ENCODE data around the gene SLC13A3. TPM values are rescaled to one million over a fixed set of nuclear protein-coding genes. Genes with fewer than 3 reads are reported as not detected.

The SLC13A3 gene
- total RNA-seq, 1 experiment from 2014 or later = 17.5 TPM

- Mint-ChIP-seq H3K36me3 (ENCODE audit: insufficient read depth in 1 of 3, low read depth in 3 of 3) (peaks cover 6 to 16% (median 15%) of the 10 kb centered on the region in 3 experiments), H3K9me3 (peaks cover 9 to 12% of the 10 kb centered on the region in 2 experiments; a peak in 4 of 5 replicates), H3K4me1 (peaks cover 27 to 31% of the 10 kb centered on the region in 2 experiments), H3K4me3 (no peak overlapping the region), H3K27me3 (ENCODE audit: low read depth) (peaks cover 3% of the 10 kb centered on the region; the same call in 1 of the 2 replicates), H3K27ac (peak overlapping the region in 1 of 3 experiments; percentile 58; a peak in 3 of 7 replicates)
- no peak overlapping the region for H4K91ac ChIP-seq (ENCODE audit: insufficient read length, low read depth, low read length)
- H3K23ac ChIP-seq (ENCODE audit: insufficient read length, low read depth, low read length) = no peak overlapping the region
- H2AFZ ChIP-seq (ENCODE audit: low read length) = no peak overlapping the region
- no peak overlapping the region for H2BK12ac ChIP-seq (ENCODE audit: insufficient read length, low read depth, low read length)
- H3K4me2 ChIP-seq (ENCODE audit: insufficient read depth, insufficient read length, low read length) = no peak overlapping the region
- no peak overlapping the region for H2BK5ac ChIP-seq (ENCODE audit: insufficient read length, low read length)
- H3K4me1 ChIP-seq (ENCODE audit: insufficient read depth, low read length) = no peaks in the 10 kb centered on the region; the same call in 1 of the 2 replicates
- no peak overlapping the region for H3K4ac ChIP-seq (ENCODE audit: low read depth, low read length)
- H3K9ac ChIP-seq (ENCODE audit: extremely low read depth, insufficient read length, low read length) = no peak overlapping the region
- H2BK20ac ChIP-seq (ENCODE audit: low read depth, low read length, poor library complexity, severe bottlenecking) = no peak overlapping the region
- no peak overlapping the region for H2AK5ac ChIP-seq (ENCODE audit: insufficient read length, low read length)
- WGBS (ENCODE audit: extremely low coverage, insufficient read length, low lambda C conversion rate) = no CpG with 5 or more reads among the region's 7 CpGs
- H3K56ac ChIP-seq (ENCODE audit: insufficient read length, low read depth, low read length) = no peak overlapping the region
- H3K27ac ChIP-seq (ENCODE audit: insufficient read length, low read depth, low read length) = no peak overlapping the region
- DNase-seq = no peak
- H4K5ac ChIP-seq (ENCODE audit: insufficient read length, low read depth, low read length) = no peak overlapping the region
- H3K23me2 ChIP-seq (ENCODE audit: insufficient read length, low read depth, low read length, poor library complexity, severe bottlenecking) = no peaks in the 10 kb centered on the region
- no peak overlapping the region for H2BK120ac ChIP-seq (ENCODE audit: low read depth, low read length, poor library complexity, severe bottlenecking)
- H3K9me3 ChIP-seq (ENCODE audit: control insufficient read depth, low read depth, low read length) = no peaks in the 10 kb centered on the region
- H3K79me1 ChIP-seq (ENCODE audit: insufficient read depth, low read depth, low read length, poor library complexity, severe bottlenecking) = no peaks in the 10 kb centered on the region
- TF ChIP-seq CTCF (conservative IDR thresholded peaks at IDR 0.05) = no peak
- H2BK15ac ChIP-seq (ENCODE audit: low read depth, low read length) = 0 out of 2 replicates have a peak overlapping the region, but pooled peaks have one; percentile 31
- H3T11ph ChIP-seq (ENCODE audit: low read length) = no peak overlapping the region
- peak overlapping the region; percentile 85 for H3K14ac ChIP-seq (ENCODE audit: insufficient read depth, low read length)
- no peaks in the 10 kb centered on the region for H4K20me1 ChIP-seq (ENCODE audit: control insufficient read depth, insufficient read depth, insufficient read length)
- H3K27me3 ChIP-seq (ENCODE audit: insufficient read depth, low read length) = no peaks in the 10 kb centered on the region
- no peak overlapping the region for H3K18ac ChIP-seq (ENCODE audit: insufficient read length, low read depth, low read length)
- H4K8ac ChIP-seq (replicated peaks; ENCODE audit: insufficient read length, low read depth, low read length) = no peak overlapping the region
- no peaks in the 10 kb centered on the region for H3K79me2 ChIP-seq (ENCODE audit: insufficient read depth, low read length)
These were observed 19.3 kb downstream of the SLC13A3 start for GRCh38 chr20:46631874-46632446.

All from H9 (cell line).